Midbrain (tissue), 1 donor: ENCODE measurements around the gene TRIM31.

ENCODE experiments used
- DNase-seq: peaks from one replicate; lab custom pipeline; 2025; lab: John Stamatoyannopoulos, UW

Gene TRIM31

GRCh38 chr6:30075790-30076732 is 36.8 kb downstream of the TRIM31 start:
- no peak for DNase-seq

GRCh38 chr6:30075094-30075789 is 37.6 kb downstream of the TRIM31 start, which contains the start of gene RNF39:
Gene RNF39 (minus strand): TSS chr6:30075769. CDS start chr6:30075585, 184 bp downstream.
- no peak for DNase-seq

- DNase-seq: no peak
Observed at GRCh38 chr6:30074331-30075093, 38.4 kb downstream of the TRIM31 start.

GRCh38 chr6:30073489-30074235 is 39.2 kb downstream of the TRIM31 start:
- DNase-seq: no peak

DNA sequence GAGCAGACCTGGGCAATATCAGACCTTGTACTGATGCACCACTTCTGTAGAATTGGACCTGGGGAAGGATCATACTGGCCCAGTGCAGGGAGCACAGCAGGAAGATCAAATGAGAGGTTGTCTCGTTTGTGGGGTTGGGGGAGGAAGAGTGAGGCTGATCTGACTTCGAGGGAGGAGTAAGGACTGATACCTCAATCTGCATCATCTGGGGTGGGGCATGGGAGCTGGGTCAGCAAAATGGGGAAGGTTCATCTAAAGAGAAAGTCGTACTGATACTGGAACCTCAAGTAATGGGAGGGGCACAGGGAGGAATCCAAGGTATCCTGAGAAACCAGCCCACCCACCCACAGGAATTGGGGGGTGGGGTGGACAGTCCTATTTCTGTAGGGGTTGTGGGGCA is 41.0 kb downstream of the TRIM31 start:
- DNase-seq: no peak

GRCh38 chr6:30071081-30071818 is 41.6 kb downstream of the TRIM31 start:
- no peak for DNase-seq

DNA sequence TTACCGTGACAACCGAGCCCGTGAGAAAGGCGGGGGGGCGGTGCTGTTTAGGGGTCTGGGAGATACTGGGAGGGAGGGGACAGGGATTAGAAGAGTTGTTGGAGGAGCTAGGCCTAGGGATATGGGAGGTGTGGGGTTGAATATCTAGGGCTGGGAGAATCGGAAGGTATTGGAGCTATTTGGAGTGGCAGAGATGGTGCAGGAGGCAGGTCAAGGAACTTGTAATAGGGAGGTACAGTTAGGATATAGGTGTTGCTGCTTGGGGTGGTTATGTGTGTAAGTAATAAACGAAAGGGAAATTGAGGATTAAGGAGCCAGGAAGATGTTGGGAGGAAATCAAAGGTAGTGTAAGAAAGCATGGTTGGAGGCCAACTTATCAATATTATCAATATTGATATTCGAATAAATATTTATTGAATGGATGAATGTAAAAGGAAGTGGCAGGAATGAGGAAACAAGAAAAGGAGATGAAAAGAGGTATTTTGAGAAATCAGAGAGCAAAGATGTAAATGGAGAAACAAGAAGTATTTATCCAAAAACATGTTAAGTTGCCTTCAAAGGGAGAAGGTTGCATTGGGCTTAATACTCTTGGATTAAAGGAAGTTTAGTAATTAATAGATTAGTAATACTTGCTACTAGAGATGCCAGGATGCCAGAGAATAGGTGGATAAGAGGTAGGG is 45.3 kb downstream of the TRIM31 start:
- no peak for DNase-seq

DNA sequence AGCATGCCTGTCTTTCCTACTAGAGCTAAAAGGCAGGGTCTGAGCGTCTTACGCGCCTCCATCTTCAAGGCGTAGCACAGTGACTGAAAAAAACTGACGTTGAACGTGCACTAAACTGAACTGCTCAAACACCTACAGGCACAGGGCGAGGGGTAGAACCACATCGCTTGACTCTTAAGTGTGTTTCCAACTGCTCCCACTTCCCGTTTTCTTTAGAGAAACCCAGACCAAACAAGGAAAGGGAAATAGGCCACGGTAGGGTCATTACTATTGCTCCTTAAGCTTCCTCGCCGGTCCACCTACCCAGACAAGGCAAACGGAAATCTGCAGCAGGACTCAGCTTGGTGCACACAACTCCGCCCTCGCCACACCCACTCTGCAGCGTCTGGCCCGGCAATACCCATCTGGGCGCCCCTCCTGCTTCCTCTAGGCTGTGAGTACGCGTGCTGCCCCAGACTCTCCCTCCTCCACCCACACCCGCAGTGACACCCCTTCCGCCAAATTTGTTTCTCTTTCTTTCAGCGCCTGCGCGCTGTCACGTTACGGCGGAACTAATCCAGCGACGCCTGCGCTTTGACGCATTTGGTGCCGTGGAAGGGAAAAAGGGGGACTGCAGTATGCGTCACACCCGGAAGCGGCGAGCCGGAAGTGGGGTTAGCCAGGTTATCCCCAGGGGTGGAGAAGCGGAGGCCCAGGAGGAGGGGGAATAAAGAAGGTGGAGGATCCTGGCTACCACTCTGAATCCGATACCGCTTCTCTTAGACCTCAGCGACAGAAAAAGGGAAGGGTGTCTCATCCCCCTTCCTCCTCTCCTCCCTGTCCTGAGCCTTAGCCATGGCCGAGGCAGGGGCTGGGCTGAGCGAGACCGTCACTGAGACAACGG is 46.1 kb downstream of the TRIM31 start, which contains the start of gene PPP1R11:
TSS of gene PPP1R11 (plus strand) at position 622 of the 883 bp plus-strand sequence. CDS start at position 835, 213 bp downstream.
- peak; percentile 99 for DNase-seq

DNA sequence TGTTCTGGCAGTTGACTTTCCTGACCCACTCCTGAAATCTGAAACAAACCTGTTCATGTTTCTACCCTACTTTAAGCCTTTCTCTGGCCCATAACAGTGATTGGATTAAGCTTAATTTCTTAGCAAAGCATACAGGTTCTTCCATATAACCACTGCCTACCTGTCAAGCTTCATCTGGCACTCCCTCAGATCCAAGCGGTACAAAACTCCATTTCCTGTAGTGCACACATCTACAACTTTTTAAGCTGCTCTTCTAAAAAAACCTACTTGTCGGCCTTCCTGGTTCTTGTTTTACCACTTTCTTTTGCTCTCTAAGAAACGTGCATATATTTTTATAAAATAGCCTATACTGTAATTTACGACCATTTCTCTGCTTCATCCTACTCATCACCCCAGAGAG is 46.8 kb downstream of the TRIM31 start:
- no peak for DNase-seq

- no peak for DNase-seq
Observed at GRCh38 chr6:30063315-30063714, 49.6 kb downstream of the TRIM31 start.

DNA sequence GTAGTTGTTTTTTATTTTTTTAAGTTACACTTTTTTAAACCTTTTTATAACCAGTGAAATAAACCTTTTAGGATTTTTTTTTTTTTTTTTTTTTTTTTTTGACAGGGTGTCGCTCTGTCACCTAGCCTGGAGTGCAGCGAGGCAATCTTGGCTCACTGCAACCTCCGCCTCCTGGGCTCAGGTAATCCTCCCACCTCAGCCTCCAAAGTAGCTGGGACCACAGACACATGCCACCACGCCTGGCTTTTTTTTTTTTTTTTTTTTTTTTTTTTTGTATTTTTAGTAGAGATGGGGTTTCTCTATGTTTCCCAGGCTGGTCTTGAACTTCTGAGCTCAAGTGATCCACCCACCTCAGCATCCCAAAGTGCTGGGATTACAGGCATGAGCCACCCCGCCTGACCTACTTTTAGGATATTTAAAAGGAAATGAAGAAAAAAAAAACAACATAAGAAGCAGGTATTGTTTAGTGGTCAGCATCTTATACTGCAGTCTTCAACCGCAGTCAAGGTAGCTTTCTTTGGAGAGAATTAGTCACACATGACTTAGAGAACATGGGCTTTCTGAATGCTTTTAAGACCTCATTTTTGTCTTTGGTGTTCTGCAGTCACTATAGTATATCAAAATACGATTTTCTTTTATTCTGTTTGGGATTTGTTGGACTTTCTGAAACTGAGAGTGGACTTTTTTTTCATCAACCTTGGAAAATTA is 50.3 kb downstream of the TRIM31 start:
- DNase-seq: no peak

DNA sequence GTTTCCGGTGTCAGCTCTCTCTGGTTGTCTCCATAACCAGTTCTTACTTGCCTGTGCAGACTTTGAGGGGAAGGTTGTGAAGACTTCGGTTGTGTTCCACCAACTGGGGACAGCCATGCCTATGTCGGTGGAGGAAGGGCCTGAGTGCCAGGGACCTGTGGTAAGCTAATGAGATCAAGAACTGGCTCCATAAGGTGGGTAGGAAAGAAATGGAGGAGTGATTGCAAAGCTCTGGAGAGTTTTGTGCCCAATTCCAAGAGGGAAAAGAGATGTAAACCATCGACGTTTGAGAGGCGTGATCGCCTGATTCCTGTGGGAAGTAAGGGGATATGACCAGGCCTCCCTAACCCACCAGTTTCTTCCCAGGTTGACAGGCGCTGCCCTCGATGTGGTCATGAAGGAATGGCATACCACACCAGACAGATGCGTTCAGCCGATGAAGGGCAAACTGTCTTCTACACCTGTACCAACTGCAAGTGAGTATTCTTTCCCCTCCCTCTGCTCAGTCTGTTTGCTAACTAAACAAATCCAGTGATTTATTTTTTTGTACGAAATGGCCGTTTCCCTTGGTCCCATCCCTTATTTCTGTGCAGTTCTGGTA is 50.9 kb downstream of the TRIM31 start:
- DNase-seq: peak; percentile 39

DNA sequence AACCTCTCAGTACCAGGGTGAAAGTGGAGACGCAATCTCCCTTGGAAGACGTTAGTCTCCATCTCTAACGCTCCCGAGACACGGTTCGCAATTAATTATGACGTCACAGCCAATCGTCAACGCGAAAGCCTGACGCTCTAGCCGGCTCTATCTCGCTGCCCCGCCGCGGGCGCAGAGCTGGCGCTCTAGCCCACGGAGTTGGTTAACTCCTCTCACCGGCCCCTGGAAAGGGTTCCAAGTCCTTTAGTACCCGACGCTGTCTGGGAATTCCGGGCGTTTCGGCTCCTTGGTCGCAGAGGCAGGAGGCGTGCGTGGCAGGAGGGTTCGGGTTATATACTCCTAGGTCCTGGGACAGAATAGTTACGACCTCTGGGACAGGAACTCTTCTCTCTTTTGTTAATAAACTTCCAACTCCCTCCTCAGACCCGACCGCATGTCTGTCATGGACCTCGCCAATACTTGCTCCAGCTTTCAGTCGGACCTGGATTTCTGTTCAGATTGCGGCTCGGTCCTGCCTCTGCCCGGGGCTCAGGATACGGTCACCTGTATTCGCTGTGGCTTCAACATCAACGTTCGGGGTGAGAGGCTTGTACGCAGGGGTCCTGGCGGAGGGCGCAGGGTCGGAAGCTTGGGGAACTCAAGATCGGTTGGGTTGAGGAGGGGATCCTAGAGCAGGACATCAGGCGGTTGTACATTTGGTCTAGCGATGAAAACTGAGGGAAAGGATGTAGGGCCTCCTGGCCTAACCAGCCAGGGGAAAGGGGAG is 51.6 kb downstream of the TRIM31 start, which contains the start of gene POLR1H:
TSS of gene POLR1H (plus strand) at position 174 of the 766 bp plus-strand sequence. CDS start at position 434, 260 bp downstream.
- peak; percentile 96 for DNase-seq

- peak; percentile 58 for DNase-seq
Observed at GRCh38 chr6:30060606-30061091, 52.2 kb downstream of the TRIM31 start.

GRCh38 chr6:30055513-30055912 is 57.4 kb downstream of the TRIM31 start:
- DNase-seq: no peak

- DNase-seq: no peak
Observed at GRCh38 chr6:30053682-30054081, 59.2 kb downstream of the TRIM31 start.
